GM19238 (cell line): ENCODE results near the gene OR10AG1.

Experiments
- DNase-seq: peaks from one replicate; pipeline ENCODE4 v3.0.0; 2011; ENCODE audit warnings: low spot score; ENCODE audit not compliant: insufficient read length

Gene OR10AG1

GRCh38 chr11:55969845-55970244 is at the start of gene OR10AG1:
Gene OR10AG1, minus strand, starts transcription at chr11:55969945. Its CDS starts 38 bp downstream, at chr11:55969907.
- no peak for DNase-seq

GRCh38 chr11:56013805-56014204 is 44.1 kb upstream of the OR10AG1 start:
- no peak for DNase-seq

- DNase-seq, result no peak
Observed at GRCh38 chr11:56010716-56011115, 41.0 kb upstream of the OR10AG1 start.

GRCh38 chr11:55994525-55994924 is 24.8 kb upstream of the OR10AG1 start, which contains the start of gene OR5F1:
Gene OR5F1, minus strand, starts transcription at chr11:55994625. Its CDS starts 0 bp downstream, at chr11:55994625.
- no peak for DNase-seq

GRCh38 chr11:55970935-55971334 is 1.2 kb upstream of the OR10AG1 start:
- DNase-seq, result no peak

DNA sequence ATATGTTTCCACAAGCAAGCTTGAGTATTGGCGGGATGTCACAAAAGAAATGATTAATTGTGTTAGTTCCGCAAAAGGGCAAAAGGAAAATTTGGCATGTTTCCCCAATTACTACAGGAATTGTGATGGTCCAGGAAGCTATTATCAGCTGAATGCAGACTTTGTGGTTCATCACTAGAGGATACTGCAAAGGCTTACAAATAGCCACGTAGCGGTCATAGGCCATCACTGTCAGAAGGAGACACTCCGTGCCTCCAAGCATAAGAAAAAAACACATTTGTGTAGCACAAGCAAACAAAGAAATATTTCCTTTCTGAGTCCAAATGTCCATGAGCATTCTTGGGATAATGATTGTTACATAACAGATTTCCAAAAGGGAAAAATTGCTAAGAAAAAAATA is 1.8 kb downstream of the OR10AG1 start:
- DNase-seq, result no peak

DNA sequence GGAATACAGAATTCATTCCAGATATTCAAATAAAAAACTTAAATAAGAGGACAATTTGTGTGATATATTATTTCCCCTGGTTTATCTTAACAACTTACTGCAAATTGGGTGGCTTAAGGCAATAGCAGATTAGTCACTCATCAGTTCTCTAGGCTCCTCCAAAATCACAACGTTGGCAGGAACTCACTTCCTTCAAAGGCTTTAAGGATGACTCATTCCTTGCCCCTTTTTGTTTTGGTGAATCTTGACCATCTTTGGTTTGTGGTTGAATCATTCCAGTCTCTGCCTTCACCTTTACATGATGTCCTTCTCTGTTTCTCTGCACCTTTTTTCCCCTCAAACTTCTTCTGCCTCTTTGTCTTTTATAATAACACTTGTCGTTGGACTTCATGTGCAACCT is 3.4 kb downstream of the OR10AG1 start:
- DNase-seq, result no peak

GRCh38 chr11:55956521-55956920 is 13.2 kb downstream of the OR10AG1 start:
- no peak for DNase-seq

GRCh38 chr11:55949330-55949729 is 20.4 kb downstream of the OR10AG1 start:
- DNase-seq, result no peak

GRCh38 chr11:55942785-55943392 is 26.9 kb downstream of the OR10AG1 start:
- DNase-seq, result no peak

DNA sequence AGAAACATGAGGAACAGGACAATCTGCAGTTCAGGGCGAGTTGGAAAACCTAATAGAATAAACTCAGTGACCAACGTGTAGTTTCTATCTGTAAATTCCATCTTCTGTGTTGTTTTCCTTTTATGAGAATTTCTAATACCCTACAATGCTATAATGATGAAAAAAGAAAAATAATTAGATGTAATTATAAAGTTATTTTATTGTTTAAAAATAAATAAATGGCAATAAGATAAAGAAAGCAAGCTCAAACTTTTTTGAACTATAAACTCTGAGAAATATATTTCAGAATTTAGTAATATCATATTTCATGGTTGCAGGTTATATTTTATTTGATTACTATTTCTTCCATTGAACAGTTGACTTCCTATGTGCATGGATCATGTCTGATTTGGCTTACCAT is 33.4 kb downstream of the OR10AG1 start, which contains the start of gene OR5I1:
OR5I1 (minus strand) TSS at position 101 of the 400 bp plus-strand sequence; CDS start at position 101, 0 bp downstream.
- no peak for DNase-seq

GRCh38 chr11:55920537-55920936 is 49.2 kb downstream of the OR10AG1 start:
- DNase-seq, result no peak
